NCI-H128 (cell line): Measurements from ENCODE around the gene CEACAM4.
A peak's percentile ranks its signal among the peaks of the same experiment; 100 is the strongest.
"Not testable (repeated sequence)": the region's sequence is repeated elsewhere in the genome, so short reads cannot be mapped to it uniquely, and the experiment has no call there.

Experiments
- DNase-seq: peaks from one replicate; lab custom pipeline; 2025; ENCODE audit not compliant: unreplicated experiment; lab: John Stamatoyannopoulos, UW

Gene CEACAM4

GRCh38 chr19:41626877-41627276 lies at the start of gene CEACAM4:
TSS of gene CEACAM4 (minus strand) at chr19:41627074. CDS start at chr19:41626963, 111 bp downstream.
- DNase-seq = no peak

DNA sequence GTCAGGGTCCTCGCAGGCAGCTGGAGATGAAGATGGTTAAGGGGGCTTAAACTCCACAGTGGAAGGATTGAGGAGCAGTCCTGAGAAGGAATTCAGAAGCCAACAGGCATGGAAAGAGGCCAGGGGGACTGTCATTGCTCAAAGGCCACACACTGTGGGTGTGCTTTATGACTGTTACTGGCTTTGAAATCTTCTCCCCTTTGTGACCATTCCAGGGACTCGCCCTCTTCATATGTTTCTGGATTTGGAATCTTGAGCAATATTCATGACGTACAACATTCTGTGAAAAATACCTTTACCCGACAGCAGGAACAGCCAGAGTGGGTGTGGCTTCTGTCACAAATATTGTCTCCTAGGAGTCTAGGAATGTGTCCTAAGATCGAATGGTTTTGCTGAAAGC lies 44.6 kb upstream of the CEACAM4 start:
- DNase-seq = no peak

DNA sequence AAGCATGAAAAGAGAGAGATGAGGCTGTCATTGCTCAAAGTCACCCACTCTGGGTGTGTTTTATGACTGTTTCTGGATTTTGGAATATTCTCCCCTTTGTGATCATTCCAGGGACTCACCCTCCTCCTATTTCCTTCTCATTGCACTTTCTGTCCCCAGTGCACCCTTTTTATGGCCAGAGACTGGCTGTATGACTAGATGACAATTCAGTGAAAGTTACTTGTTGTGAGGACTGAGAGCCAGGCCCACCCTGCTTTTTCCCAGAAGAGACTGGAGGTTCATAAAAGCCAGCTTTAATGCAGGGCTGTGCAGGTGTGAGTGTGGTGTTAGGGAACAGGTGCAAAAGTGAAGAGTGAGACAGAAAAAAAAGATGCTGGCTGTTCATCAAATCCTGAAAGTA lies 43.9 kb upstream of the CEACAM4 start:
- DNase-seq = no peak

GRCh38 chr19:41668315-41668714 lies 41.4 kb upstream of the CEACAM4 start:
- no peak for DNase-seq

- no peak for DNase-seq
Measured at GRCh38 chr19:41666075-41666474, 39.2 kb upstream of the CEACAM4 start.

DNA sequence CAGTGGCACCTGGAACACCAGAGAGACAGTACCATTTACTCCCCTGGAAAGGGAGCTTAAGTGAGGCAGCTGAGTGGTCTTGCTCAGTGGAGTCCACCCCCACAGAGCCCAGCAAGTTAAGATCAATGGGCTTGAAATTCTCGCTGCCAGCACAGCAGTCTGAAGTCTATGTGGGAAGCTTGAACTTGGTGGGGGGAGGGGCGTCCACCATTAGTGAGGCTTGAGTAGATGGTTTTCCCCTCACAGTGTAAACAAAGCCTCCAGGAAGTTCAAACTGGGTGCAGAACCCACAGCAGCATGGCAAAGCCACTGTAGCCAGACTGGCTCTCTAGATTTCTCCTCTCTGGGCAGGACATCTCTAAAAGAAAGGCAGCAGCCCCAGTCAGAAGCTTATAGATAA lies 30.3 kb upstream of the CEACAM4 start:
- DNase-seq = no peak

DNA sequence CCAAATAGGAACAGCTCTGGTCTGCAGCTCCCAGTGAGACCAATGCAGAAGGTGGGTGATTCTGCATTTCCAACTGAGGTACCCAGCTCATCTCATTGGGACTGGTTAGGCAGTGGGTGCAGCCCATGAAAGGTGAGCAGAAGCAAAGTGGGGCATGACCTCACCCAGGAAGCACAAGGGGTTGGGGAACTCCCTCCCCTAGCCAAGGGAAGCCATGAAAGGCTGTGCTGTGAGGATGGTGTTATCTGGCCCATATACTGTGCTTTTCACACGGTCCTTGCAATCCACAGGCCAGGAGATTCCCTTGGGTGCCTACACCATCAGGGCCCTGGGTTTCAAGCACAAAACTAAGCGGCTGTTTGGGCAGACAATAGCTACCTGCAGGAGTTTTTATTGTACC lies 29.9 kb upstream of the CEACAM4 start:
- not testable (repeated sequence) for DNase-seq

DNA sequence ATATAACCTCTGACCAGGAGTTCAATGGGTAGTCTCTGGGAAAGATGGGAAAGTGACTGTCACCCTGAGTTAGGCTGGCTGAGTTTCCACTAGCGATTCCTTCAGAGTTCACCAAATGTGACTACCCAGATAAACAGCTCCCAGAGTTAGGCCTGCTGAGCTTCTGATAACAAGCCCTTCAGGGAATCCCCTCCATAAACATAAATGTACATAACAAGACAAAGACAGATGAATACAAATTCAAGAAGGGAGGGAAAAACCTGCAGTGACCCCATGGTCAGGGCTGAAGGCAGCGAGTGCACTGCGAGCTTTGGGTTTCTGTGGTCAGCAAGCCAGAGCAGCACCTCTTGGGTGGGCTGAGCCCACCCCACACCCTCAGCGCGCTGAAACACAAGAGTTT lies 25.4 kb upstream of the CEACAM4 start:
- no peak for DNase-seq

GRCh38 chr19:41649827-41650226 lies 23.0 kb upstream of the CEACAM4 start:
- no peak for DNase-seq

DNA sequence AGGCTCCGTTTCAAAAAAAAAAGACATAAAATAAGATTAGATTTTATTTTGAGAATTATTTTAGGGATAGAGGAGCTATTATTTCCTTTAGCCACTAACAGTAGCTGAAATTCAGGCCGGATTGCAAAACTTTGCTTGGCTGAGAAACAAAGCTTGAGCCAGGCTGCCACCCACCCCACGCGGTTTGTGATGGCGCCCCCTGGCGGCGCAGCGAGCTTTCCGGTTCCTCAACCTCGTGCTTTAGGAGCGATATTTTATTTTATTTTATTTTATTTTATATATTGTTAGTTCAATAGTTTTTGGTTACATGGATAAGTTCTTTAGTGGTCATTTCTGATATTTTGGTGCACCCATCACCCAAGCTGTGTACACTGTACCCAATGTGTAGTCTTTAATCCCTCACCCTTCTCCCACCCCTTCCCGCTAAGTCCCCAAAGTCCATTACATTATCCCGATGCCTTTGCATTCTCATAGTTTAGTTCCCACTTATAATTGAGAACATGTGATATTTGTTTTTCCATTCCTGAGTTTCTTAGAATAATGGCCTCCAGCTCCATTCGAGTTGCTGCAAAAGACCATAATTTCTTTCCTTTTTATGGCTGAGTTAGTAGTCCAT lies 19.8 kb upstream of the CEACAM4 start:
- DNase-seq = no peak

- peak; percentile 30 for DNase-seq
Measured at GRCh38 chr19:41641879-41642485, 15.1 kb upstream of the CEACAM4 start.

GRCh38 chr19:41638641-41639081 lies 11.8 kb upstream of the CEACAM4 start:
- no peak for DNase-seq

DNA sequence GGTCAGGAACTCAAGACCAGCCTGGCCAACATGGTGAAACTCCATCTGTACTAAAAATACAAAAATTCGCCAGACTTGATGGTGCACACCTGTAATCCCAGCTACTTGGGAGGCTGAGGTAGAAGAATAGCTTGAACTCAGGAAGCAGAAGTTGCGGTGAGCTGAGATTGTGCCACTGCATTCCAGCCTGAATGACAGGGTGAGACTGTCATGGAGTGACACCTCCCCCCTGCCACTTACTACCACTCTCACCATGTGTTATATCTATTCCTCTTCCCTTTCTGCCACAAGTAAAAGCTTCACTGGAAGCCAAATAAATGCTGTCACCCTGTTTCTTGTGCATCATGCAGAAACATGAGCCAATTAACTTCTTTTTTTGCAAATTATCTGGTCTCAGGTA lies 10.6 kb upstream of the CEACAM4 start:
- no peak for DNase-seq

GRCh38 chr19:41627966-41628675 lies 1.2 kb upstream of the CEACAM4 start:
- no peak for DNase-seq

- DNase-seq = no peak
Measured at GRCh38 chr19:41626278-41626677, 596 bp downstream of the CEACAM4 start.

- DNase-seq = no peak
Measured at GRCh38 chr19:41624937-41625336, 1.9 kb downstream of the CEACAM4 start.

DNA sequence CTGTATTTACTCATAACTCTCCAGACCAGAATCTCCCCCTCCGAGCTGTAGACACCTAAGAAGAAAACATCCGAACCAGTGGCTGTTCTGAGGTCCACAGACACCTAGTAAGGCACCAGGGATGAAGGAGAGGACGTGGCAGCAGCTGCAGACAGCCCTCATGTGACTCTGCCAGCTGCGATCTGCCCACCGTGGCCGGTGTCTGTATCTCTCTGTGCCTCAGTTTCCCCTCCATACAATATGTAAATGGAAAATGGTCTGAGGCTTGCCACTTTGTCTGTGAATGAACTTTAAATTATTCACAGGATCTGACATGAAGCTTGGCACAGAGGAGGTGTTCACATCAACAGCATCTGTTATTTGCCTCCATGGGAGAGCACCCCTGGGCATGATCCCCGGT lies 2.4 kb downstream of the CEACAM4 start:
- DNase-seq = no peak

GRCh38 chr19:41623360-41623759 lies 3.5 kb downstream of the CEACAM4 start:
- DNase-seq = no peak

DNA sequence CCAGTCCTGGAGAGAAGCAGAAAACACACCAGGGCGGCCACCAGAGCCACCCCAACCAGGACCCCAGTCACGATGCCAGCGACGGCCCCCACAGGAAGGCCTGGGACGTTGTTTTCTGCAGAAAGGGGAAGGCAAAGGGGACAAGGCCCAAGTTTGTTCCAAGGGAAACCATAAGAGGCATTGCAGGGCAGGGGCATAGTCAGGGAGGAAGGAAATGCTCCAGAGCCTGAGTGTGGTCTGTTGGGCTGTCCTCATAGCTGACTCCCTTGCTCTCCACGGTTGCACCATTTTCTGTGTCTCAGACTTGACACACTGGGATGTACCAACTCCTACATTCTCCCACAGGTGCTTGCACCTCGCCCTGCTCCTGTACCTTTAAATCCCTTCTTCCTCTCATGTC lies 5.2 kb downstream of the CEACAM4 start:
- no peak for DNase-seq

DNA sequence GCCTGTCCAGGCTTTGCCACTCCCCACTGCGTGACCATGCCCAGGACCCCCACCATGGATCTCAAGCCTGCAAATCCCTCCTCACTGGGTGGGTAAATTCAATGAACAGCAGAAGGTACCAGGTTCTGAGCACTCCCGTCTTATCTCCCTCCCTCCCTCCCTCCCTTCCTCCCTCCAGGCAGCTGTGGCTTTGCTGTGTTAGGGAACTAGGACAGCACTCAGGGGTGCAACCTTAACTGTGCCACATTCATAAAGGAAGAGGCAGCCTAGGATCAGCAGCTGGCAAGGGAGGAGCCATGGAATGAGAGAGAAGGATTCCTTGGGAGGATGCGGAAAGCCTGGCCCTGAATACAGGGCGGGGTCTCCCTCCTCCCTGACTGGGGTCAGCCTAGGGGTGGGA lies 5.6 kb downstream of the CEACAM4 start:
- no peak for DNase-seq

GRCh38 chr19:41620171-41620570 lies 6.7 kb downstream of the CEACAM4 start:
- DNase-seq = no peak

DNA sequence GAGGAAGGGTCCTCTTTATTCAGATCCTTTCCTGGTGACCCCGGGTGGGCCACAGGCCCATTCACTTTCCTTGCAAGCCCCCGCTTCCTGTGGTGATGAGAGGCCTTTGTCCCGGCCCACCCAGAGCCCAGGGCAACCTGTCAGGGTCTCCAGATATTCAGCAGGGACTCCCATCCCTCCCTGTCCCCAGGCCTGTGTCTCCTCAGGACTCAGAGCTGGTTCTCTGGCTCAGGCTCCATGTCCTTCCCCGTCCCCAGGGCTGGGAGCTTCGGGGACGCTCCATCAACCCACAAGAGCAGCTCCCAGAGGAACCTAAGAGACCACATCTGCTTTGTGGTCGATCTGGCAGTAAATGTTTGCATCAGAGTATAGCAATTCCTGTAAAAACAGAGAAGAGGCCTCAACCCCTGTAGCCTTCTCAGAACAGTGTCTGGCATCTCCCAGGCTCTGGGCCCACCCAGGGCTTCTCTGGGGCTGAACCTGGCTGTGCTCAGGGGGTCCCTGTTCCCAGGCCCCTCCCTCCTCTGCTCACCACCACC lies 7.8 kb downstream of the CEACAM4 start:
- DNase-seq = no peak
